DND-41 (cell line): ENCODE results near the gene ASXL1.

Experiments
- EZH2 ChIP-seq: IDR thresholded peaks from 3 replicates; pipeline ENCODE4 v1.6.1; 2012; ENCODE audit warnings: borderline replicate concordance, low read depth, mild to moderate bottlenecking, moderate library complexity, low read length, inconsistent platforms; ENCODE audit not compliant: severe bottlenecking
- TF ChIP-seq, protein P1 (sequence below): IDR thresholded peaks from 2 replicates; pipeline ENCODE4 v1.5.1; 2012; ENCODE audit warnings: borderline replicate concordance, low read length, moderate library complexity, mild to moderate bottlenecking; ENCODE audit not compliant: poor library complexity, severe bottlenecking; ENCODE audit errors: extremely low read depth

DNA sequence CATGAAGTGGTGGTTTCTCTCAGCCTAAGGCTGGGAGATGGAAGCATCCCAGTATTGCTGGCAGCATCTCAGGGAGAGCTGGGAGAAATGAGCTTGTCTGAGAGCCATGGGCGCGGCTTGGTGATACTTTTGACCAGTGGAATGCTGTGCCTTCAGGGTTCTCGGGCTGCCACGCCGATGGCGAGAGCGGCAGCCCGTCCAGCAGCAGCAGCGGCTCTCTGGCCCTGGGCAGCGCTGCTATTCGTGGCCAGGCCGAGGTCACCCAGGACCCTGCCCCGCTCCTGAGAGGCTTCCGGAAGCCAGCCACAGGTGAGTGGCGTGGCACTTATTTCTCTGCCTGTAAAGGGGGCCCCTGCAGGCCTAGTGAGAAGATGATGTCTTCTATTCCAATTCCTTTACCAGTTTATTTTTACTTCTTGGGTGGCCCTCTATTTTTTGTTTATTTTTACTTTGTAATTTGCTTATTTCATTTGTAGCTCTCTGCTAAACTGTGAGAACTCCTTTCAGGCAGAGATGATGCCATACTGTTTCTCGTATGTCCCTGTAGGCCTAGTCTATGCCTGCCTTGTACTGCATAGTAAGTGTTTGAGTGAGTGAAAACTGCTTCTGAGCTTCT, 71.7 kb downstream of the ASXL1 start:
- TF ChIP-seq, protein P1, sequence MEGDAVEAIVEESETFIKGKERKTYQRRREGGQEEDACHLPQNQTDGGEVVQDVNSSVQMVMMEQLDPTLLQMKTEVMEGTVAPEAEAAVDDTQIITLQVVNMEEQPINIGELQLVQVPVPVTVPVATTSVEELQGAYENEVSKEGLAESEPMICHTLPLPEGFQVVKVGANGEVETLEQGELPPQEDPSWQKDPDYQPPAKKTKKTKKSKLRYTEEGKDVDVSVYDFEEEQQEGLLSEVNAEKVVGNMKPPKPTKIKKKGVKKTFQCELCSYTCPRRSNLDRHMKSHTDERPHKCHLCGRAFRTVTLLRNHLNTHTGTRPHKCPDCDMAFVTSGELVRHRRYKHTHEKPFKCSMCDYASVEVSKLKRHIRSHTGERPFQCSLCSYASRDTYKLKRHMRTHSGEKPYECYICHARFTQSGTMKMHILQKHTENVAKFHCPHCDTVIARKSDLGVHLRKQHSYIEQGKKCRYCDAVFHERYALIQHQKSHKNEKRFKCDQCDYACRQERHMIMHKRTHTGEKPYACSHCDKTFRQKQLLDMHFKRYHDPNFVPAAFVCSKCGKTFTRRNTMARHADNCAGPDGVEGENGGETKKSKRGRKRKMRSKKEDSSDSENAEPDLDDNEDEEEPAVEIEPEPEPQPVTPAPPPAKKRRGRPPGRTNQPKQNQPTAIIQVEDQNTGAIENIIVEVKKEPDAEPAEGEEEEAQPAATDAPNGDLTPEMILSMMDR: no peak
- TF ChIP-seq EZH2: no peak
